Adipose tissue (tissue), 3 donors: Measurements from ENCODE around the gene BTRC. TPM values are rescaled to one million over a fixed set of nuclear protein-coding genes. Genes with fewer than 3 reads are reported as not detected.
"Not testable (repeated sequence)": the region's sequence is repeated elsewhere in the genome, so short reads cannot be mapped to it uniquely, and the experiment has no call there.

Experiments
- H3K27ac ChIP-seq: one replicate; pipeline ENCODE4 v1.5.1; 2013; ENCODE audit warnings: low read depth, low read length
- WGBS, 3 donors: extraction: QIAGEN DNeasy Blood & Tissue Kit; methylation state at CpG; one replicate each; pipeline ENCODE4 v1.1.7; 2013; 5-methylcytosine and 5-hydroxymethylcytosine counted together
- polyA plus RNA-seq, 3 donors: library from polyadenylated mRNA; stranded (reverse); fragments of 200-250 nt; gene quantifications; one replicate each; pipeline ENCODE4 v1.2.3, GENCODE V29; 2013
- donor health status: healthy with polysubstance abuse.
- donor health status: Bipolar disorder and iron deficiency.
- donor health status: healthy.

The BTRC gene
- polyA plus RNA-seq = 1 to 10 TPM; 3.7 to 4.9 (median 4.4) TPM

GRCh38 chr10:101353692-101354327, at the start of gene BTRC:
Gene BTRC (plus strand): TSS chr10:101354165. CDS start chr10:101354181, 16 bp downstream.
- peak within 1 kb of the TSS; percentile 59 for H3K27ac ChIP-seq
- WGBS, 3 donors = 0 to 1% (median 1%) methylated on average over 43 to 50 of the region's 50 CpGs

DNA sequence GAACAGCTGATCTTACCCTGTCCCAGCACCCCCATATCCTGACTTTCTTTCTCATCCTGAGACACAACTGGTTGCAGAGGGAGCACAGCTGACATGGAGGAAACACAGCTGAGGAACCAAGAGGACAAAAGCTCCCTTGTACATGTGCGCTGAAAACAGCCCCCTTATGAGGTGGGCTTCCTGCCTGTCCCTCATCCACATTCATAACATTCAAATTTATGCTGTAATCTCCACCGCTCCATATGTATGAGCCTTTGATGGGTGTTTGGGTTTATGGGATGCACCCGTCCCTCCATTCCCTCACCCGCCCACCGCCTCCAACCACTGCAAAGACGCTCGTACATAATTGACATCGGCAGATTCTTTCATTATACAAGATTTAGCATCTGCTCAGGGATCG, 49.6 kb upstream of the BTRC start:
- no peak overlapping the region for H3K27ac ChIP-seq
- WGBS, 3 donors = 93 to 94% (median 94%) methylated on average over 9 of the region's 9 CpGs

DNA sequence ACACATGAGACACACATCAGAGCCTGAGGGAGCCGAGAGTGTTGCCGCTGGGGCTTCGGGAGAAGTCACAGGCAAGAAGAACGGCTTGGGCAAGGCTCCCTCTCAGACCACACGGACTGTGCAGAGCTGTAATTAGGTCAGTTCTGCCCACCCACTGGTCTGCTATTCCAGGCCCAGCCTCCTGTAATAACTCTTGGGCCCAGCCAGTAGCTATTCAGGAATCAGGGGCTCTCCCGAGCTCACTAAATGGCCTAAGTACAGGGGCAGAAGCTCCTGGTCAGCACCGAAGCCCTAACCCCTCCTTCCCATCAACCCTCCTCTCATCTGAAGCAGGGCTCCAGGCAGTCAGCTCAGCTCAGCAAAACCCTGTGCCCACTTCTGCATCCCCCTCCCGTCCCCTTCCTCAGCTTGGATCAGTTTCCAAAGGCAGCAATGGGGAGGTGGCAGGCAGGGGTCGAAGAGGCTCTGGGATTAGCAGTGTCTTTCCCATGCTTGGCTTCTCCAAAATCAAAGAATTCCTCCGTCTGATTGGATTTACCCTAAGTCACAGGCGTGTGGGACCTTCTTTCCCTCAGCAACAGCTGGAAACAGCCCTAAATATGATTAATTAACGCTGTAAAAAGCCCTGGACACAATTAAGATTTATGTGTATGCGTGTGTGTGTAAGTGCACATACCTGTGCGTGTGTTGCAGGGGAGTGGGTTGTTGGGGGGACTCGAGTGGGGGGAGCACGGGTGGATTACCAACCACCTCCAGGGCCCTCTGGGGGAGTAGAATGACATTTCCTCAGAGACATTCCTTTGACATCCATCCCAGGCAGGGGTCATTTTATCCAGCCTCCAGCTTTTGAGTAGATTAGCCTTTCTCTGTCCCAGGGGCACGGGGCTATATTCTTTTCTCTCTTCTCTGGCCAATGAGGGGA, 48.4 kb upstream of the BTRC start:
- WGBS, 3 donors = 59 to 71% (median 61%) methylated on average over 17 of the region's 17 CpGs
- no peak overlapping the region for H3K27ac ChIP-seq

DNA sequence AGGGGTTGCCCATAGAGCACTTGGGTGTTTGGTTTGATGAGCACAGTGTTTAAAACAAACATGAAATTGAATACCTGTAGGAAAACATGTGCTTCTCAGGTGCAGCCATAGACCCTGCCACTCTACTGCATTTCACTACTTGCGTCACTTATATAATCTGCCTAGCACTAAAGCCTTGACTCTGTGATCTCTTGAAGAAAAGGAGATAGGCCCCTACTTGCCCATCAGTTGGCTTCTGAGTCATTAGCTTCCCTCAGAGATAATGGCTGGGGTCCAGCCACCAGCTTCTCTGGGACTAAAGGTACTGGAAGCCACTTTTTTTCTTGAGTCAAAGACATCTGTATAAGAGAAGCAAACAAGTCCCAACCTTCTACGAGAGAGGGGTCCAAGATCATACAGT, 45.9 kb upstream of the BTRC start:
- 70 to 95% (median 87%) methylated on average over 2 of the region's 2 CpGs for WGBS, 3 donors
- H3K27ac ChIP-seq = no peak overlapping the region

- WGBS, 3 donors = 9 to 18% (median 15%) methylated on average over 23 to 25 of the region's 25 CpGs
Observed at GRCh38 chr10:101310529-101311184, 43.3 kb upstream of the BTRC start.

GRCh38 chr10:101311185-101312066, 42.5 kb upstream of the BTRC start:
- 15 to 26% (median 22%) methylated on average over 15 of the region's 15 CpGs for WGBS, 3 donors
- no peak overlapping the region for H3K27ac ChIP-seq

More at GRCh38 chr10:101310529-101311184, 43.3 kb upstream of the BTRC start:
- H3K27ac ChIP-seq = no peak overlapping the region

GRCh38 chr10:101319241-101319915, 34.6 kb upstream of the BTRC start:
- H3K27ac ChIP-seq = no peak overlapping the region
- 69 to 74% (median 72%) methylated on average over 3 of the region's 3 CpGs for WGBS, 3 donors

DNA sequence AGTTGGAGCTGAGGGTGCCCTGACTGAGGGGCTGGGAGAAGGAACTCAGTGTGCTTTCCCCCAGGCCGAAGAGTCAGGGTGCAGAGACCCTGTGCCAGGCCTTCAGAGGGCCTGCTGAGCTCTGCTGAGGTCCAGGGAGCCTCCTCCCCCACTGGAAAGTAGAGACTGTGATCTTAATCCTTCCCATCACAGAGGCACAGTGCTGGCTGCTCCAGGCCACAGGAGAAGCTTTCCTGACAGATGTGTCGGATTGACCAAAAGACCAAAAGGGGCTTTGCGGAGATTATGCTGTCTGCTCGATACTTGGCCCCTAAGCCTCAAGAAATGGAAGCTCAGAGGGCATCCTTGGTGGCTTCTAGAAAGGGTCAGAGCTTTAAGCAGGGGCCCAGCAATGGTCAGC, 32.9 kb upstream of the BTRC start:
- 87 to 95% (median 94%) methylated on average over 4 of the region's 4 CpGs for WGBS, 3 donors

DNA sequence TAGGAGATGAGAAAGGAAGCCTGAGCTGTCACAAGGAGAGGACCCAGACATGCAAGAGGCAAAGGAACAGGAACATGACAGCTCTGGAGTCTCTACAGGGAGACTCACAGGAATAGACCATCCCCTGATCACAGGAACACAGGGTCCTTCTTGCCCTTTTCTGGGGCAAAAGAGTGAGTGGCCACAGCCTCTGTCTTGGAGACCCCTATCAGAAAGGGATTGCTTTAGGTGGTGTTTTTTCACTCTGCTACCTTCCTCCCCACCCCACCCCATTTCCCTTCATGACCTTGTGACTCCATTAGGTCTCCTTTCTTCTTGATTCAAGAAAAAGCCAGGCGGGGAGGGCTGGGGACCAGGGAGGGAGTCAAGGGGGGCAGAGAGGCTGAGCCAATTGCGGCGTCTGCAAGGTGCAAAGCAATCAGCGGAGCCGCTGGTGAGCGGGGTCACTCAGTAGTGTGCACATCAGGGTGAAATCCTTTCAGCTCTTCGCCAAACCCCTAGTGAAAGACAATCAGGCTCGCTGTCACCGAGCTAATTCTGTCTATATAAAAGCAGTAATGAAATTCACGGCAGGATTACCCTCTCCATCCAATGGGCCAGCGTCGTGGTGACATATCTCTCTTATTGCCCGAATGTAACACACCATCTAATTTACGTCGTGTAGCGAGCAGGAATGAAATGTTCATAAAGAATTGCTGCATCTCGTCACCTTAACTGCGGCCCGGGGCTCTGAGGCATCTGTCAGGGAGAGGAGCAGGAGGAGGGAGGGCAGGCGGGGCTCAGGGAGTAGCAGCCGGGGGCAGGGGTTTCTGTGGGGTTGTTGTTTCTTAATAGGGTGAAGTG, 31.5 kb upstream of the BTRC start:
- H3K27ac ChIP-seq = no peak overlapping the region
- WGBS, 3 donors = 53 to 69% (median 63%) methylated on average over 21 of the region's 21 CpGs

More for the DNA sequence above, 32.9 kb upstream of the BTRC start:
- no peak overlapping the region for H3K27ac ChIP-seq

DNA sequence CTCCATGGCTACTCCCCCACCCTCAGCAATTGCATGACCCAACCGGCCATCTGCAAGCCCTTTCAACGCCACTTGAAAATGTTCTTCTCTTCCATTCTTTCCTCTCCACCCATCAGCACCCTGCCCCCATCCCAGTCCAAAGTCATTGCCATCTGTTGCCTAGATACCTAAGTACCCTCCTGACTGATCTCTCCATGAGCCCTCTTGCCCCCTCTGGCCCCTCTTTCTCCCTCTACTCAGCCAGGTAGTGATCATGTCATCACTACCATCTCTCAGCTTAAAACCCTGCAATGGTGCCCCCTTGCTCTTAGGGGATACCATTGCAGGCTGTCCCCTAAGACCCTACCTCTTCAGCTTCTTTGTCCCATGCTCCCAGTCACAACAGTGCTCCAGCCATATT, 30.5 kb upstream of the BTRC start:
- H3K27ac ChIP-seq = no peak overlapping the region
- WGBS, 3 donors = 72 to 87% (median 81%) methylated on average over 2 of the region's 2 CpGs

DNA sequence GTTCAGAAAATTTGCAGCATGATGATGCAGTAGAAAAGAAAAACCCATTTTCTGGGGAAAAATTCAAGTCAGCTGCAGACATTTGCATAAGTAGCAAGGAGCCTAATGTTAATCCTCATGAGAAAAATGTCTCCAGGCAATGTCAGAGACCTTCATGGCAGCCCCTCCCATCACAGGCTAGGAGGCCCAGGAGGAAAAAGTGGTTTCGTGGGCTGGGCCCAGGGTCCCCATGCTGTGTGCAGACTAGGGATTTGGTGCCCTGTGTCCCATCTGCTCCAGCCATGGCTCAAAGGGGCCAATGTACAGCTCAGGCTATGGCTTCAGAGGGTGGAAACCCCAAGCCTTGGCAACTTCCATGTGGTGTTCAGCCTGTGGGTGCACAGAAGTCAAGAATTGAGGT, 26.5 kb upstream of the BTRC start:
- WGBS, 3 donors = 81 to 91% (median 85%) methylated on average over 1 of the region's 1 CpG
- H3K27ac ChIP-seq = not testable (repeated sequence)

DNA sequence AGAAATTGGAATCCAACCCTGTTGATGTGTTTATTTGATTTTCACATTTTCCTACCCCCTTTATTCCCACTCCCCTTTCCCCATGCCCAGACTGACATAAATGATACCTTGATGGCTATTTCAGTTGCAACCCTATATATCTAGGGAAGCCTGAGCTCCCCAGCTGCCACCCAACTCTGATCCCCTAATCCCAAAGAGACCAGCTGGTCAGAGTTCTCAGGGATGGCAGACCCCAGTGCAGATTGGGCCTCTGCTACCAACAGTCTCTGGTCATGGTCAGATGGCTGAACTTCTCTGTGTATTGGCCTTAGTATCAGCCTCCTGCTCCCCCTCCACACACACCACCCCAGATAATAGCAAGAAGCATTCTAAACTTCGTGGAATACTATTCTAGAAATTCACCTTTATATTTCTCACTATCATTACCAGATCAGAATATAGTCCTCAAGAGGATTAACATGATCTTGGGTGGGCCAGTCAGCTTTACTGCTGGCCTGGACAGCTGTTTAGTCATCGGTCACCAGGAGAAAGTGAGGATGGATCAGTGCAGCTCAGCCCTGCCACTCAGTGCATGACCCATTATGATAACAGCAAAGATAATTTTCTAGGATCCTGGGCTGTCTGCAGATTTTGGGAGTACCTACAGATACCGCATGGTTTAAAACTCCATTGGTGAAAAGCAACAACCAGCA, 24.5 kb upstream of the BTRC start:
- WGBS, 3 donors = 86 to 90% (median 89%) methylated on average over 3 of the region's 3 CpGs
- no peak overlapping the region for H3K27ac ChIP-seq

- 87 to 92% (median 88%) methylated on average over 4 of the region's 4 CpGs for WGBS, 3 donors
- H3K27ac ChIP-seq = no peak overlapping the region
Observed at GRCh38 chr10:101330231-101330630, 23.7 kb upstream of the BTRC start.

DNA sequence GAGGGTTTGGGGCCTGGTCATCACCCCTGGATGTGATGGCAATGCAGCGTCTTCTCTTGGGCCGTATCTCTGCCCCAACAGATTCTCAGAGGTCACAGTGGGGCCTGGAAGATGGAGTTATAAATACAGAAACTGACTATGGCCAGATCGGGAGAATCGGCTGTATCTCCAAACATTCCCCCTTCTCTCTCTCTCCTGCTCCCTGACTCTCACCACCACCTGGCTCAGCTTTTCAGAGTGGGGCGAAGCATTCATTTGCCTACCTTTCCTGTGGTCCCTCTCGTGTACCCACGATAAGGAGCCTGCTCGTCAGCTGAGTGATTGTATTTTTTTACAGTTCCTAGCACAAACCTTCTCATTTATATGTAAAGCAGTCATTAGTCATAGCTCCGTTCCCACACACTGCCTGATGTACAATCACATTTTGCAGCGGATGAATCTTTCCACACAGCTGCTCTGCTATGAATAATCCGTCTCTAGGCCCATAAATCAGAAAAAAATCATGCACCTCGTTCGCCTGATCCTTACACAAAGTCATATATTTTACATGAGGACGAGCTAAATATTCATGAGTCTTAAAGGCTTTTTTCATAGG, 23.2 kb upstream of the BTRC start:
- H3K27ac ChIP-seq = no peak overlapping the region
- WGBS, 3 donors = 67 to 77% (median 69%) methylated on average over 14 of the region's 14 CpGs

- no peak overlapping the region for H3K27ac ChIP-seq
- 73 to 90% (median 87%) methylated on average over 2 of the region's 2 CpGs for WGBS, 3 donors
Observed at GRCh38 chr10:101331956-101332355, 22.0 kb upstream of the BTRC start.

DNA sequence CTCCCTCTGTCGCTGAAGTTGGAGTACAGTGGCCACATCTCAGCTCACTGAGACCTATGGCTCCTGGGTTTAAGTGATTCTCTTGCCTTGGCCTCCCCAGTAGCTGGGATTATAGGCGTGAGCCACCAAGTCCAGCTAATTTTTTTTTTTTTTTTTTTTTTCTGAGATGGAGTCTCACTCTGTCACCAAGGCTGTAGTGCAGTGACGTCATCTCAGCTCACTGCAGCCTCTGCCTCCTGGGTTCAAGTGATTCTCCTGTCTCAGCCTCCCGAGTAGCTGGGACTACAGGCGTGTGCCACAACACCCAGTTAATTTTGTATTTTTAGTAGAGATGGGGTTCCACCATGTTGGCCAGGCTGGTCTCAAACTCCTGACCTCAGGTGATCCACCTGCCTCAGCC, 19.7 kb upstream of the BTRC start:
- 92 to 95% (median 92%) methylated on average over 5 of the region's 5 CpGs for WGBS, 3 donors
- not testable (repeated sequence) for H3K27ac ChIP-seq
